Bronchial epithelial cell (primary cell): Measurements from ENCODE around the gene NYNRIN. TPM values are rescaled to one million over a fixed set of nuclear protein-coding genes. Genes with fewer than 3 reads are reported as not detected.
A peak's percentile ranks its signal among the peaks of the same experiment; 100 is the strongest.

Experiments used
- DNase-seq: peaks from one replicate; pipeline ENCODE4 v3.0.0-alpha.2; 2010; ENCODE audit warnings: low read depth
- FAIRE-seq: peaks from 2 replicates; lab custom pipeline; 2011; peaks lifted over from hg19 to GRCh38; lab: Jason Lieb, UNC
- H3K27me3 ChIP-seq: 2 replicates; pipeline ENCODE4 v1.5.1; 2011; ENCODE audit warnings: low read length; ENCODE audit not compliant: control insufficient read depth, insufficient read depth
- H3K36me3 ChIP-seq: 2 replicates; pipeline ENCODE4 v1.5.1; 2011; ENCODE audit warnings: low read length; ENCODE audit not compliant: control insufficient read depth, insufficient read depth
- H3K4me3 ChIP-seq: 2 replicates; pipeline ENCODE4 v1.5.1; 2011; ENCODE audit warnings: mild to moderate bottlenecking, low read depth, low read length, control low read depth
- total RNA-seq: library from RNA; depleted of rRNA; stranded (reverse); fragments of >200 nt; gene quantifications from 2 replicates; pipeline ENCODE4 v1.2.1, GENCODE V29; 2014
- TF ChIP-seq, protein P1 (sequence below): IDR thresholded peaks from 2 replicates; pipeline ENCODE4 v1.5.1; 2011; ENCODE audit warnings: mild to moderate bottlenecking, moderate library complexity, low read length, control low read depth, inconsistent platforms; ENCODE audit not compliant: insufficient read depth, severe bottlenecking

The NYNRIN gene
- total RNA-seq, 1 donor from 2014 or later: 2.6 TPM

DNA sequence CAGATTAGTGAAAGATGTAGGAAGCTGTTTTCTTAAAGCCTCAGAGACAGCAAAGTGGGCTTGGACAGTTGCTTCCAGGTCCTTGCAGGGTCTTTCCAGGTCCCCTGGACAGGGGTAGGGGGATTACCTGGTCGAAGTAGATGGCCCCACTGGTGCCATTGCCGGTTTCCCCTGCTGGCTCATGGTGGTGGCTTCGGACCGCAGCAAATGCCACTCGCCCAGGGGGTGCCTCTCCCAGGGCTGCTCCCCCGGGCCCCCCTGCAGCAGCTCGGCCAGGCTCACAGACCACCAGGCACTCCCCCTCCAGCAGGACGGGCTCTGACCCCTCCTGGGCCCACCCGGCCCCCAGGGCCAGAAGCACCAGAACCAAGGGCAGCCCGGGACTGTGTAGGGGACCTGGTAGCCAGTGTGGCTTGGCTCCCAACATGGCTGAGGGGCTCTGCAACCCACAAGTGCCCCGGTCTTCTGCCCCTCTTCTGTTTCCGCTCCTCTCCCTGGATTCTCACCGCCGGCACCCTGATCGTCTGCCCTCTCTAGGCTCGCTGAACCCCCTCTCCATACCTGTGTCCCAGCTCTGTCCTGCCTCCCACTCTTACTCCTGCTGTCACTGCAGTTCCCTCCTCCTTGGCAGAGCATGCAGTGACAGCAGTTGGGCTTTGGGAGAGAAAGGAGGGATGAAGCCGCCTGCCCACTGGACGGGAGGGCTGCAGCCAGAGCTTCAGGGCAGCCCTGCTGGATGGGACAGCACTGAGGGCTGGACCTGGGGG is 30.0 kb downstream of the NYNRIN start:
- H3K27me3 ChIP-seq: no peaks in the 10 kb centered on the region
- TF ChIP-seq, protein P1, sequence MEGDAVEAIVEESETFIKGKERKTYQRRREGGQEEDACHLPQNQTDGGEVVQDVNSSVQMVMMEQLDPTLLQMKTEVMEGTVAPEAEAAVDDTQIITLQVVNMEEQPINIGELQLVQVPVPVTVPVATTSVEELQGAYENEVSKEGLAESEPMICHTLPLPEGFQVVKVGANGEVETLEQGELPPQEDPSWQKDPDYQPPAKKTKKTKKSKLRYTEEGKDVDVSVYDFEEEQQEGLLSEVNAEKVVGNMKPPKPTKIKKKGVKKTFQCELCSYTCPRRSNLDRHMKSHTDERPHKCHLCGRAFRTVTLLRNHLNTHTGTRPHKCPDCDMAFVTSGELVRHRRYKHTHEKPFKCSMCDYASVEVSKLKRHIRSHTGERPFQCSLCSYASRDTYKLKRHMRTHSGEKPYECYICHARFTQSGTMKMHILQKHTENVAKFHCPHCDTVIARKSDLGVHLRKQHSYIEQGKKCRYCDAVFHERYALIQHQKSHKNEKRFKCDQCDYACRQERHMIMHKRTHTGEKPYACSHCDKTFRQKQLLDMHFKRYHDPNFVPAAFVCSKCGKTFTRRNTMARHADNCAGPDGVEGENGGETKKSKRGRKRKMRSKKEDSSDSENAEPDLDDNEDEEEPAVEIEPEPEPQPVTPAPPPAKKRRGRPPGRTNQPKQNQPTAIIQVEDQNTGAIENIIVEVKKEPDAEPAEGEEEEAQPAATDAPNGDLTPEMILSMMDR: no peak
- DNase-seq (no peak), FAIRE-seq (no peak)
- no peak overlapping the region for H3K4me3 ChIP-seq
- H3K36me3 ChIP-seq: peaks cover 15% of the 10 kb centered on the region

DNA sequence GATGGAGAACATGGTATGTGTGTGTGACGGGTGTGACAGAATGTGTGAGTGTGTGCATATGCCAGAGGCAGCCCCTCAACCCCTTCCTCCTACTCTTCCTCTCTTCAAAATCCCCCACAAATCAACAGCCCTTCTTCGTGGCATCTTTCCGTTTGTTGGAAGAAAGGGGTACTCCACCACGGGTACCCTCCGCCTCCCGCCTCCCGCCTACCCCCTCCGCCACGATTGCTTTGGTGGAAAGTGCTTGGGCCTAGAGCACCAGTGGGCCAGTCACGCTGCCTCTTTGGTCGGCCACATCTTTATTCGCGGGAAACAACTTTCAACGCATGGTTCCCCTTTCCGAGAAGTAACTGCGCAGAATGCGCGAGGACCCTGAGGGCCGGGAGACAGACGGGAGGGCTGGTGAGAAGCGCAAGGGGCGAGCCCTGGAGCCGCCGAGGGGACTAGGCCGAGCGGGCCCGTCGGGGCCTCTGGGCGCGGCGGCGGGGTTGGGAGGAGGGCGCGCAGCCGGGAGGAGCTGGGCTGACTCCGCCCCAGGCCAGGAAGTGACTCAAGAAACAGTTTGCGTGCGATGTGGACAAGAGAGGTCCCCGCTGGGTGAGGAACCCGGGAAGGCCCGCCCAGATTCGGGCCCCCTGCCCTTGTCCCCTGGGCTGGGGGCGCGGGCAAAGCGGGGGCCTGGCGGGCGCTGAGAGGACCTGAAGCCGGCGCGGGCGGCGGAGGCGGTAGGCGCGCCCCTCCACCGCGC is 30.8 kb downstream of the NYNRIN start, which contains the start of the genes CBLN3 and KHNYN:
Gene CBLN3, minus strand, starts transcription at position 274 of the 748 bp plus-strand sequence. CDS start 614 bp downstream, outside the sequence.
Gene KHNYN, plus strand, starts transcription at position 560 of the 748 bp plus-strand sequence. CDS start 777 bp downstream, outside the sequence.
- no peaks in the 10 kb centered on the region for H3K27me3 ChIP-seq
- TF ChIP-seq, protein P1: no peak
- DNase-seq (peak; percentile 75), FAIRE-seq (no peak)
- peak within 1 kb of the TSS; percentile 78 for H3K4me3 ChIP-seq
- peaks cover 17% of the 10 kb centered on the region for H3K36me3 ChIP-seq

DNA sequence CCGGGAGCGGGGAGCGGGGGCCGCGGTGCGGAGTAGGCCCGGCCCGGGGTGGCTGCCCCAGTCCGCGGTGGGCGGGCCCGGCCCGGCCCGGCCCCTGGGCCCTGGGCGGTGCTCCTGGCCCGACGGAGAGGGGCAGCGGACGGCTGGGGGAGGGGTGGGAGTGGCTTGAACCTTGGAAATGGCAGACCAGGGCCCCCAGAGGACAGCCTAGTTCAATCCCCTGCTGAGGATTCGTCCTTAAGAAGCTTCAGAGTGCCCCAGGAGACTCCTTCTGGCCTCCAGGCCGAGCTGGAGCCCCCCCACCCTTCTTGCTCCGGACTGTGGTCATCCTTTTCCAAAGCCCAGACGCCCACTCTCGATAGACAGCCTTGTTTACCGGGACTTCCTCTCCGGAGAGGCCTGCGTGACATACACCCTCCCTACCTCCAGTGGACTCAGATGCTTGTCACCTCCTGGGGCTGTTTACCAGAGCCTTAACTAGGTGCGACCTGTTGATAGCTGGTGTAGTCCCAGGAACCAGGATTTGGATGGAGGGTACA is 31.4 kb downstream of the NYNRIN start:
- FAIRE-seq (no peak), DNase-seq (peak; percentile 42)
- H3K27me3 ChIP-seq: no peaks in the 10 kb centered on the region
- H3K36me3 ChIP-seq: peaks cover 17% of the 10 kb centered on the region
- TF ChIP-seq, protein P1: no peak
- H3K4me3 ChIP-seq: peak overlapping the region; percentile 78

DNA sequence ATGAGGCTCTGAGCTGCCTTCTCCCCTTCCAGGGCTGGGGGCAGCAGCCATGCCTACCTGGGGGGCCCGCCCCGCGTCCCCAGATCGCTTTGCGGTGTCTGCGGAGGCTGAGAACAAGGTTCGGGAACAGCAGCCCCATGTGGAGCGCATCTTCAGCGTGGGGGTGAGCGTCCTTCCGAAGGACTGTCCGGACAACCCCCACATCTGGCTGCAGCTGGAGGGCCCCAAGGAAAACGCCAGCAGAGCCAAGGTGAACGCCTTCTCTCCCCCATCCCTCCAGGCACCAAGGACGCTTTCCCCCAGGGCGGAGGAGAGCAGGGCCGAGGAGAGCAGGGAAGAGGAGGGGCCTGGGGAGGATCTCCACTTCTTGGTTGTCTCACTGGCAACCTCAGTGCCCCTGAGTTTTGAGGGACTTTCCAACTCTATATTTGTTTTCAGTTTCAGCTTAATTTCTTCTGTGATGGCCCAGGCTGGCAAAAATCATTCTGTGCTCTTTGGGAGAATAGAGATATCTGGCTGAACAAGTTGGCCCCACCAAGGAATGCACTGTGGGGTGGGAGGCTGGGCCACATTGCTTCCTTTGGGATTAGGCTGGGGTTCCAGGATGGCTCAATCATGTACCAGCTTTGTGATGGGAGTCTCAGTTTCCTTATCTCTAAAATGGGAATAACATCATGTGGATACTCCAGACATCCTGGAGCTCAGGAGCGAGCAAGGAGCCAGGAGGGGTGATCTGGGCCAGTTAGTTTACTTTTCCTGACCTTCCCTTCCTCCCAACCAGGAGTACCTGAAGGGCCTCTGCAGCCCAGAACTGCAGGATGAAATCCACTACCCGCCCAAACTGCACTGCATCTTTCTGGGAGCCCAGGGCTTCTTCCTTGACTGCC is 32.1 kb downstream of the NYNRIN start:
- Histone ChIP-seq H3K4me3 (peak overlapping the region; percentile 78), H3K36me3 (peaks cover 20% of the 10 kb centered on the region), H3K27me3 (no peaks in the 10 kb centered on the region)
- no peak for FAIRE-seq
- DNase-seq: no peak
- TF ChIP-seq, protein P1: no peak

DNA sequence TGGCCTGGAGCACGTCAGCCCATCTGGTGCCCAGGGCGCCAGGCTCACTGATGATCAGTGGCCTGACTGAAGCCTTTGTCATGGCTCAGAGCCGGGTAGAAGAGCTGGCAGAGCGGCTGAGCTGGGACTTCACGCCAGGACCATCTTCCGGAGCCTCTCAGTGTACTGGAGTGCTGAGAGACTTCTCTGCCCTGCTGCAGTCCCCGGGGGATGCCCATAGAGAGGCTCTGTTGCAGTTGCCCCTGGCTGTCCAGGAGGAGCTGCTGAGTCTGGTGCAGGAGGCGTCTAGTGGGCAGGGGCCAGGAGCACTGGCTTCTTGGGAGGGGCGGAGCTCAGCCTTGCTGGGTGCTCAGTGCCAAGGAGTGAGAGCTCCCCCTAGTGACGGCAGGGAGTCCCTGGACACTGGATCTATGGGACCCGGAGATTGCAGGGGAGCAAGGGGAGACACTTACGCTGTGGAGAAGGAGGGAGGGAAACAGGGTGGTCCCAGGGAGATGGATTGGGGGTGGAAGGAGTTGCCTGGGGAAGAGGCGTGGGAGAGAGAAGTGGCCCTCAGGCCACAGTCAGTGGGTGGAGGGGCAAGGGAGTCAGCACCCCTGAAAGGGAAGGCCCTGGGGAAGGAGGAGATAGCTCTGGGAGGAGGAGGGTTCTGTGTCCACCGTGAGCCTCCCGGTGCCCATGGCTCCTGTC is 32.9 kb downstream of the NYNRIN start:
- no peak for FAIRE-seq
- Histone ChIP-seq H3K27me3 (no peaks in the 10 kb centered on the region), H3K36me3 (peaks cover 25% of the 10 kb centered on the region), H3K4me3 (peak overlapping the region; percentile 5)
- TF ChIP-seq, protein P1: peak; percentile 94
- DNase-seq: peak; percentile 86
